Measurements from ENCODE around the gene TAF6L. TPM values are rescaled to one million over a fixed set of nuclear protein-coding genes. Genes with fewer than 3 reads are reported as not detected.
"Not testable (repeated sequence)": the region's sequence is repeated elsewhere in the genome, so short reads cannot be mapped to it uniquely, and the experiment has no call there.

TAF6L gene
- polyA plus RNA-seq, 4 donors = 13.5 to 28.5 (median 16.7) TPM

DNA sequence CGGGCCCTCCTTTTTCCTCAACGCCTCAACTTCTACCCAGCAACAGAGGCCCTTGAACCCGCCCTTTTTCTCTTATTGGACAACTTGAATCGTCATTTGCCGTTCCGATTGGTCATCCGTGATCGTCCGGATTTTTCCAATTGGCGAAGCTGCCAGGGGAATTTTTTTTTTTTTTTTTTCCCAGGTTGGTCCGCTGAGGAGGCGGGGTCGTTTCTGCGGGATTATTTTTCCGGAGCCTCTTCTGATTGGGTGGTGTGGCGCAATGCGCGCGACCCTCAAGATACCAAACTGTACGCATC lies 43.4 kb upstream of the TAF6L start:
- Histone ChIP-seq H3K4me1 (ENCODE audit: control insufficient read depth in 3 of 3, insufficient read depth in 2 of 3, low read depth in 1 of 3, low read length in 2 of 3) (peaks cover 2 to 10% (median 2%) of the 10 kb centered on the region in 3 donors), H3K27me3 (ENCODE audit: control insufficient read depth in 3 of 3, insufficient read depth in 3 of 3, low read length in 3 of 3) (no peaks in the 10 kb centered on the region), H3K4me3 (ENCODE audit: low read depth in 1 of 3, low read length in 3 of 3) (peak overlapping the region; percentile 79 to 82 (median 81)), H3K9me3 (ENCODE audit: control insufficient read depth in 2 of 2, insufficient read depth in 1 of 2, low read depth in 1 of 2, low read length in 1 of 2) (no peaks in the 10 kb centered on the region), H3K27ac (ENCODE audit: low read depth in 1 of 3, low read length in 2 of 3) (peak overlapping the region; percentile 90 to 95 (median 95)), H3K36me3 (ENCODE audit: control insufficient read depth in 3 of 3, insufficient read depth in 2 of 3, low read depth in 1 of 3, low read length in 3 of 3) (peaks cover 5 to 25% (median 8%) of the 10 kb centered on the region in 3 donors)
- DNase-seq (peak; percentile 98 to 99), FAIRE-seq (no peak)
- WGBS, 3 donors = 0 to 1% (median 1%) methylated on average over 20 of the region's 20 CpGs

DNA sequence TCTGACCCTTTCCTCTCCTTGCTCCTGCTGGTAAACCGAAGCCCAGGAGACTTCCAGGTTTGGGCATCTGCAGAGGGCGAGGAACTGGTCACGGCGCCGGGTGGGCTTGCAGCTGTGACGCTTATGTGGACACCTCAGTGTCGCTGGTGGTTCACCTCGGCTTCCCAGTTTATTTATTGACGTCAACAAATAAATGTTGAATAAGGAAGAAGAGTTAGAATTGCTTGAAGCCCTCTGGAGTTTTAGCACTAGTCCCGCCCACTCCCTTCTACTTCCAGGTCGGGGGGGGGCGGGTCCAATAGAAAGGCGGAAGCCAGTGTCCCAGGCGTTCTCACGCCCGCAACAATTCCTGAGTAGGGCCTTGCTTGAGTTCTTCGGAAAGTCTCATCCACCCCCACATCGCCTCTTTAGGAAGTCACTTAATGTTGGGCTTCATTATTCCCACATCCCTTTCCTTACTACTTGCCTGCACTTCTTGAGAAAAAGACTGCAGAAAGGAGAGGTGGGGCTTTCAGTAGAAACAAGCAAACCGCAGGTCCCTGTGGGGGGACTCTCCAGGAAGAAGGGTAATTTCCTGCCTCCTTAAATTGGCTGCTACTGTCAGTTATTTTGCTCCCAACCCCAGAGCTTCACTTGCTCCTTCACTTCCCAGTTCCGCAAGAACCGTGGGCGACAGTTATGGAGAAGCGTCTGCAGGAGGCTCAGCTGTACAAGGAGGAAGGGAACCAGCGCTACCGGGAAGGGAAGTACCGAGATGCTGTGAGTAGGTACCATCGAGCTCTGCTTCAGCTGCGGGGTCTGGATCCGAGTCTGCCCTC lies 42.8 kb upstream of the TAF6L start, which contains the start of gene TTC9C:
Gene TTC9C (plus strand): TSS at position 316 of the 818 bp plus-strand sequence. CDS start 363 bp downstream, at position 679.
- Histone ChIP-seq H3K27me3 (ENCODE audit: control insufficient read depth in 3 of 3, insufficient read depth in 3 of 3, low read length in 3 of 3) (no peaks in the 10 kb centered on the region), H3K27ac (ENCODE audit: low read depth in 1 of 3, low read length in 2 of 3) (peak within 1 kb of the TSS; percentile 90 to 95 (median 95)), H3K4me1 (ENCODE audit: control insufficient read depth in 3 of 3, insufficient read depth in 2 of 3, low read depth in 1 of 3, low read length in 2 of 3) (peaks cover 2 to 10% (median 2%) of the 10 kb centered on the region in 3 donors), H3K36me3 (ENCODE audit: control insufficient read depth in 3 of 3, insufficient read depth in 2 of 3, low read depth in 1 of 3, low read length in 3 of 3) (peaks cover 5 to 21% (median 6%) of the 10 kb centered on the region in 3 donors), H3K9me3 (ENCODE audit: control insufficient read depth in 2 of 2, insufficient read depth in 1 of 2, low read depth in 1 of 2, low read length in 1 of 2) (no peaks in the 10 kb centered on the region), H3K4me3 (ENCODE audit: low read depth in 1 of 3, low read length in 3 of 3) (peak within 1 kb of the TSS; percentile 81 to 83 (median 82))
- DNase-seq = peak; percentile 92
- FAIRE-seq = no peak
- 0% methylated on average over 29 of the region's 29 CpGs for WGBS, 3 donors

DNA sequence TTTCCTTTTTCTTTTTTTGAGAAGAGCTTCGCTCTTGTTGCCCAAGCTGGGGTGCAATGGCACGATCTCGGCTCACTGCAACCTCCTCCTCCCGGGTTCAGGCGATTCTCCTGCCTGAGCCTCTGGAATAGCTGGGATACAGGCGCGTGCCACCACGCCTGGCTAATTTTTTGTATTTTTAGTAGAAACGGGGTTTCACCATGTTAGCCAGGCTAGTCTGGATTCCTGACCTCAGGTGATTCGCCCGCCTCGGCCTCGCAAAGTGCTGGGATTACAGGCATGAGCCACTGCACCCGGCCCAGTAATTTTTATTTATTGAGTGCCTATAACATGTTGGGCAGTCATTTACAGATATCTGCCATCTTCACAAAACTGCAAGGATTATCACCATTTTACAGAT lies 41.1 kb upstream of the TAF6L start:
- WGBS, 3 donors = 73 to 86% (median 73%) methylated on average over 14 of the region's 14 CpGs
- FAIRE-seq; DNase-seq; H3K27me3 ChIP-seq (ENCODE audit: control insufficient read depth in 3 of 3, insufficient read depth in 3 of 3, low read length in 3 of 3); H3K4me3 ChIP-seq (ENCODE audit: low read depth in 1 of 3, low read length in 3 of 3); H3K4me1 ChIP-seq (ENCODE audit: control insufficient read depth in 3 of 3, insufficient read depth in 2 of 3, low read depth in 1 of 3, low read length in 2 of 3); H3K9me3 ChIP-seq (ENCODE audit: control insufficient read depth in 2 of 2, insufficient read depth in 1 of 2, low read depth in 1 of 2, low read length in 1 of 2); H3K27ac ChIP-seq (ENCODE audit: low read depth in 1 of 3, low read length in 2 of 3): not testable (repeated sequence)
- H3K36me3 ChIP-seq (ENCODE audit: control insufficient read depth in 3 of 3, insufficient read depth in 2 of 3, low read depth in 1 of 3, low read length in 3 of 3) = peaks cover 3 to 31% (median 4%) of the 10 kb centered on the region in 3 donors

DNA sequence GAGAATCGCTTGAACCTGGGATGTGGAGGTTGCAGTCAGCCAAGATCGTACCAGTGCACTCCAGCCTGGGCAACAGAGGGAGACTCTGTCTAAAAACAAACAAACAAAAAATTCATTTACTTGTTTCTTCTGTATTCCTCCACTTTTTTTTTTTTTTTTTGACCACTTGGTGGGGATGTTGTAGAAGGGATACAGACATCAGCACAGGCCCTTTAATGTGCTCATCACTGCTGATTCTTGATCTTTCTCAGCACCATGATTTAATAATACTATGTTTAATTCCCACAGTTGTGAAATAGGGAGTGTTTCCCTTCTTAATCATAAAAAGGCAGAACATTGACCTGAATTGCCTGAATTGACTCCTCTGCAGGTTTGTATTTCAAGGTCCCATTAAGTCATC lies 38.4 kb upstream of the TAF6L start:
- FAIRE-seq (no peak), DNase-seq (no peak)
- H3K4me3 ChIP-seq (ENCODE audit: low read depth in 1 of 3, low read length in 3 of 3) = no peak overlapping the region
- peaks cover 2% of the 10 kb centered on the region in 3 donors for H3K4me1 ChIP-seq (ENCODE audit: control insufficient read depth in 3 of 3, insufficient read depth in 2 of 3, low read depth in 1 of 3, low read length in 2 of 3)
- no peak overlapping the region for H3K27ac ChIP-seq (ENCODE audit: low read depth in 1 of 3, low read length in 2 of 3)
- 74 to 88% (median 77%) methylated on average over 2 of the region's 2 CpGs for WGBS, 3 donors
- H3K36me3 ChIP-seq (ENCODE audit: control insufficient read depth in 3 of 3, insufficient read depth in 2 of 3, low read depth in 1 of 3, low read length in 3 of 3) = peaks cover 4 to 45% (median 7%) of the 10 kb centered on the region in 3 donors
- no peaks in the 10 kb centered on the region for H3K27me3 ChIP-seq (ENCODE audit: control insufficient read depth in 3 of 3, insufficient read depth in 3 of 3, low read length in 3 of 3)
- H3K9me3 ChIP-seq (ENCODE audit: control insufficient read depth in 2 of 2, insufficient read depth in 1 of 2, low read depth in 1 of 2, low read length in 1 of 2) = no peaks in the 10 kb centered on the region

DNA sequence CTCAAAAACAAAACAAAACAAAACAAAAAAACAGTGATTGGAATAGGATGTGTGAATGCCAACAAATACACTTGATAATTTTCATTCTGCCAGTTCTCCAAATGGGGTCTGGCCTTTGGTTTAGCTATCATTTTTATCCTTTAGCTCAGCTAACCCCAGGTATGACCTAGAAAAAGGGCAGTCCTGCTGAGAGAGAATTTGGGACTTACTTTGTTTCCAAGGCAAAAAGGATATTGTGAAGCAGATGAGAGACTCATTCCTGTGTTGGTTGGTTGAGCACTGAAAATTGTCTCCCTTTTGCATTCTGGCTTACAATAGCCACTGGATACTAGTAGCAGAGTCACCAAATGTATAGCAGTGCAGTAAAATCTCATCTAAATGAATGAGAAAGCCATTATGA lies 34.0 kb upstream of the TAF6L start:
- no peak overlapping the region for H3K27ac ChIP-seq (ENCODE audit: low read depth in 1 of 3, low read length in 2 of 3)
- FAIRE-seq (no peak), DNase-seq (no peak)
- no peak overlapping the region for H3K4me3 ChIP-seq (ENCODE audit: low read depth in 1 of 3, low read length in 3 of 3)
- no peaks in the 10 kb centered on the region for H3K4me1 ChIP-seq (ENCODE audit: control insufficient read depth in 3 of 3, insufficient read depth in 2 of 3, low read depth in 1 of 3, low read length in 2 of 3)
- no peaks in the 10 kb centered on the region for H3K27me3 ChIP-seq (ENCODE audit: control insufficient read depth in 3 of 3, insufficient read depth in 3 of 3, low read length in 3 of 3)
- H3K36me3 ChIP-seq (ENCODE audit: control insufficient read depth in 3 of 3, insufficient read depth in 2 of 3, low read depth in 1 of 3, low read length in 3 of 3) = peaks cover 4 to 66% (median 16%) of the 10 kb centered on the region in 3 donors
- no peaks in the 10 kb centered on the region for H3K9me3 ChIP-seq (ENCODE audit: control insufficient read depth in 2 of 2, insufficient read depth in 1 of 2, low read depth in 1 of 2, low read length in 1 of 2)

DNA sequence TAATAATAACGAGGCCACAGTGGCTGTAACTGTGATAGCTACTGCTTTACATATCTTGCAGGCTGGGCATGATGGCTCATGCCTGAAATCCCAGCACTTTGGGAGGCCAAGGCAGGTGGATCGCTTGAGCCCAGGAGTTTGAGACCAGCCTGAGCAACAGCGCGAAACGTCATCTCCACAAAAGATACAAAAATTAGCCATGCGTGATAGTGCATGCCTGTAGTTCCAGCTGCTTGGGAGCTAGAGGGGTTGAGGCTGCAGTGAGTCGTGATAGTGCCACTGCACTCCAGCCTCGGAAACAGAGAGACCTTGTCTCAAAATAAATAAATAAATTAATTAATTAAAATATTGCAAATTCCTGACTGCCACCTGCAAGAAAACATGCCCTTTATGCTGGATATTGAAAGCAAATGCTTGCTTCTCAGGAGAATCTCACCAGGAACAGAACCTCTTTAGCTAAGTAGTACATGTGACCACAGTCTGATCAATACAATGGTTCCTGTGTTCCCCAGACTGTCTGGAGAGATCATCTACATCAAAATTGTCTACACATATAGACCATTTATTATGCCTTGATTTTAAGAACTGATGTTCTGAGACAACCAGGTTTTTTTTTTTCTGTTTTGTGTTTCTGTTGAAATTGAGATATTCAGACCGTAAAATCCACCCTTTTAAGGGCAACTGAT lies 23.6 kb upstream of the TAF6L start:
- H3K36me3 ChIP-seq (ENCODE audit: control insufficient read depth in 3 of 3, insufficient read depth in 2 of 3, low read depth in 1 of 3, low read length in 3 of 3) = peaks cover 2 to 23% (median 3%) of the 10 kb centered on the region in 3 donors
- no peak overlapping the region for H3K27ac ChIP-seq (ENCODE audit: low read depth in 1 of 3, low read length in 2 of 3)
- 76 to 84% (median 81%) methylated on average over 9 of the region's 9 CpGs for WGBS, 3 donors
- H3K4me1 ChIP-seq (ENCODE audit: control insufficient read depth in 3 of 3, insufficient read depth in 2 of 3, low read depth in 1 of 3, low read length in 2 of 3) = peaks cover 0 to under 1% (median 0%) of the 10 kb centered on the region in 3 donors
- no peak for DNase-seq
- FAIRE-seq = no peak
- H3K9me3 ChIP-seq (ENCODE audit: control insufficient read depth in 2 of 2, insufficient read depth in 1 of 2, low read depth in 1 of 2, low read length in 1 of 2) = no peaks in the 10 kb centered on the region
- no peak overlapping the region for H3K4me3 ChIP-seq (ENCODE audit: low read depth in 1 of 3, low read length in 3 of 3)
- no peaks in the 10 kb centered on the region for H3K27me3 ChIP-seq (ENCODE audit: control insufficient read depth in 3 of 3, insufficient read depth in 3 of 3, low read length in 3 of 3)

DNA sequence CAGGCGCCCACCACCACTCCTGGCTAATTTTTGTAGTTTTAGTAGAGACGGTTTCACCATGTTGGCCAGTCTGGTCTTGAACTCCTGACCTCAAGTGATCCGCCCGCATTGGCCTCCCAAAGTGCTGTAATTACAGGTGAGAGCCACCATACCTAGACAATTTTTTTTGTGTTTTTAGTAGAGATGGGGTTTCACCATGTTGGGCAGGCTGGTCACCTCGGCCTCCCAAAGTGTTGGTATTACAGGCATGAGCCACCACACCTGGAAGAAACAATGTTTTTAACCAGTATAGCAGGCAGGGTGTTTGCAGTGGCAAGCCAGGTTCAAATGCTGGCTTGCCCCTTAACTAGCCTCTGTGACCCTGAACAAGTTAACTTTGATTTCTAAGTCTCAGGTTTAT lies 21.3 kb upstream of the TAF6L start:
- peaks cover 0 to 10% (median 7%) of the 10 kb centered on the region in 3 donors for H3K4me1 ChIP-seq (ENCODE audit: control insufficient read depth in 3 of 3, insufficient read depth in 2 of 3, low read depth in 1 of 3, low read length in 2 of 3)
- not testable (repeated sequence) for FAIRE-seq

DNA sequence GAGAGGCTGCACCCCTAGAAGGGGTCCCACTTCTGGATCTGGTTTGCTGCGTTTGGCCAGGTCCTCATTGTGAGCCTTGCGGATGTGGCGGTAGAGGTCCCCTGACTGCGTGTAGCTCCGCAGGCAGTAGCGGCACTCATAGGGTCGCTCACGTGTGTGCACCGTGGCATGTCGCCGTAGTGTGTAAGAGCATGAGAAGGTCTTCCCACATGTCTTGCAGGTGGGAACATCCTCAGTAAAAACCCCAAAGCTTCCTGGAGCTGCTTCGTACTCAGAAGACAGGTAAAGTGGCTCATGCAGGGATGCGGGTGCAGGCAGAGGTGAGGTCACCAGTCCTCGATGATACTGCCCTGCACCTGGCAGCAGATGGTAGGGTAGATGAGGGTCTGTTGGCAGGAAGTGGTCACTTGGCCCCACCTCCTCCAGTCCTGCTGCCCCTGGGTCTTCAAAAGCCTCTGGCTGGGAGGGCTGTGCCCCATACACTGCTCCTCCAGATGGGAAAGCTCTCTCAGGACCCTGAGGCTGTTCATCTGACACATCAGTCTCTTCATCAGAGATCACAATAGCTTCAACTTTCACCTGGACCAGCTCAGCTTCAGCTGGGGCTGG lies 18.9 kb upstream of the TAF6L start:
- no peak for FAIRE-seq
- no peak for DNase-seq
- Histone ChIP-seq H3K4me1 (ENCODE audit: control insufficient read depth in 3 of 3, insufficient read depth in 2 of 3, low read depth in 1 of 3, low read length in 2 of 3) (peaks cover 0 to 10% (median 7%) of the 10 kb centered on the region in 3 donors), H3K9me3 (ENCODE audit: control insufficient read depth in 2 of 2, insufficient read depth in 1 of 2, low read depth in 1 of 2, low read length in 1 of 2) (no peaks in the 10 kb centered on the region), H3K27ac (ENCODE audit: low read depth in 1 of 3, low read length in 2 of 3) (no peak overlapping the region), H3K4me3 (ENCODE audit: low read depth in 1 of 3, low read length in 3 of 3) (no peak overlapping the region), H3K36me3 (ENCODE audit: control insufficient read depth in 3 of 3, insufficient read depth in 2 of 3, low read depth in 1 of 3, low read length in 3 of 3) (peaks cover 2 to 29% (median 3%) of the 10 kb centered on the region in 3 donors), H3K27me3 (ENCODE audit: control insufficient read depth in 3 of 3, insufficient read depth in 3 of 3, low read length in 3 of 3) (no peaks in the 10 kb centered on the region)
- WGBS, 3 donors = 93 to 96% (median 96%) methylated on average over 14 of the region's 14 CpGs

More for the DNA sequence above, 21.3 kb upstream of the TAF6L start:
- H3K27ac ChIP-seq (ENCODE audit: low read depth in 1 of 3, low read length in 2 of 3); DNase-seq; H3K4me3 ChIP-seq (ENCODE audit: low read depth in 1 of 3, low read length in 3 of 3); H3K27me3 ChIP-seq (ENCODE audit: control insufficient read depth in 3 of 3, insufficient read depth in 3 of 3, low read length in 3 of 3); H3K9me3 ChIP-seq (ENCODE audit: control insufficient read depth in 2 of 2, insufficient read depth in 1 of 2, low read depth in 1 of 2, low read length in 1 of 2): not testable (repeated sequence)
- peaks cover 2 to 29% (median 3%) of the 10 kb centered on the region in 3 donors for H3K36me3 ChIP-seq (ENCODE audit: control insufficient read depth in 3 of 3, insufficient read depth in 2 of 3, low read depth in 1 of 3, low read length in 3 of 3)
- 94 to 98% (median 98%) methylated on average over 5 of the region's 5 CpGs for WGBS, 3 donors

Data from small intestine (tissue), 7 donors.